K562 (cell line): ENCODE results near the gene FRRS1. TPM values are rescaled to one million over a fixed set of nuclear protein-coding genes. Genes with fewer than 3 reads are reported as not detected.

Source experiments
- ATAC-seq: fragments of 200-7000 bp; cut with Tn5 transposase; 3 replicates; pipeline ENCODE4 v1.9.1; 2020; ENCODE audit warnings: moderate library complexity
- BruUV-seq: library from RNA; stranded (reverse); fragments of 400-500 nt; replicated peaks from 2 replicates; lab custom pipeline; 2021; lab: Mats Ljungman, UMichigan
- CTCF ChIA-PET: fragments of 300-600 bp; formaldehyde crosslinking; extraction: SDS; loops from one replicate; lab custom pipeline; 2021; ENCODE audit warnings: low intra/inter-chr PET ratio; lab: Yijun Ruan, JAX
- POLR2A ChIA-PET: fragments of 300-600, 350-650 bp; sonication (Branson Sonifier 250); formaldehyde crosslinking; extraction: SDS; loops from one replicate; lab custom pipeline; 2021; ENCODE audit warnings: antibody characterized with exemption, inconsistent platforms; lab: Yijun Ruan, JAX
- DNase-seq, 4 experiments: peaks; one replicate each; pipeline versions ENCODE4 v3.0.0 to v3.0.0-alpha.2; 2011 to 2018; ENCODE audit warnings: low spot score in 3 of 4, mixed read lengths in 3 of 4; ENCODE audit errors: extremely low read depth in 1 of 4
- FAIRE-seq: peaks from 2 replicates; lab custom pipeline; 2011; peaks lifted over from hg19 to GRCh38; lab: Jason Lieb, UNC
- H2AFZ ChIP-seq: 2 replicates; pipeline ENCODE4 v1.6.0; 2011; ENCODE audit warnings: low read depth, low read length, control low read depth, inconsistent platforms
- H3K27ac ChIP-seq: fragments of 200-600 bp; 3 replicates; pipeline ENCODE4 v1.8.0; 2011; ENCODE audit warnings: low read depth, mild to moderate bottlenecking, control low read depth, inconsistent platforms, low read length, moderate library complexity, mixed read lengths; ENCODE audit errors: extremely low read depth
- H3K27me3 ChIP-seq, 2 experiments: fragments of 300-600 bp in 1 of 2; 2 replicates in 1 of 2; 3 replicates in 1 of 2; pipeline versions ENCODE4 v1.6.0 to v1.8.0; 2011; ENCODE audit warnings: inconsistent platforms in 2 of 2, low read length in 2 of 2, mild to moderate bottlenecking in 1 of 2, mixed read lengths in 1 of 2, moderate library complexity in 1 of 2; ENCODE audit not compliant: control insufficient read depth in 2 of 2, insufficient read depth in 2 of 2
- H3K36me3 ChIP-seq: fragments of 300-600 bp; 3 replicates; pipeline ENCODE4 v1.8.0; 2011; ENCODE audit warnings: mild to moderate bottlenecking, low read length, inconsistent platforms; ENCODE audit not compliant: control insufficient read depth, insufficient read depth
- H3K4me1 ChIP-seq, 2 experiments: fragments of 200-600 bp in 1 of 2; replicated peaks in 1 of 2; 2 replicates in 1 of 2; 3 replicates in 1 of 2; pipeline versions ENCODE4 v1.5.1 to v1.8.0; 2011; ENCODE audit warnings: inconsistent platforms in 2 of 2, low read length in 2 of 2, mild to moderate bottlenecking in 1 of 2, mixed read lengths in 1 of 2, moderate library complexity in 1 of 2; ENCODE audit not compliant: control insufficient read depth in 2 of 2, insufficient read depth in 2 of 2
- H3K4me2 ChIP-seq: 2 replicates; pipeline ENCODE4 v1.6.1; 2011; ENCODE audit warnings: low read length, control low read depth, inconsistent platforms, mixed read lengths; ENCODE audit not compliant: insufficient read depth
- H3K4me3 ChIP-seq: fragments of 200-600 bp; sonication (generic), shearing (Covaris generic); 2 replicates; pipeline ENCODE4 v1.5.1; 2016; ENCODE audit warnings: control low read depth, inconsistent platforms
- H3K79me2 ChIP-seq: fragments of 200-600 bp; 3 replicates; pipeline ENCODE4 v1.8.0; 2011; ENCODE audit warnings: low read length, inconsistent platforms; ENCODE audit not compliant: control insufficient read depth, insufficient read depth
- H3K9ac ChIP-seq, 2 experiments: 2 replicates each; pipeline versions ENCODE4 v1.6.0 to v1.6.1; 2011; ENCODE audit warnings: low read depth in 2 of 2, low read length in 2 of 2, control low read depth in 1 of 2, inconsistent platforms in 1 of 2, mild to moderate bottlenecking in 1 of 2, mixed read lengths in 1 of 2; ENCODE audit not compliant: insufficient read depth in 1 of 2
- H3K9me1 ChIP-seq: one replicate; pipeline ENCODE4 v1.6.0; 2011; ENCODE audit warnings: inconsistent platforms, mild to moderate bottlenecking, low read length, moderate library complexity; ENCODE audit not compliant: control insufficient read depth, insufficient read depth
- H3K9me3 ChIP-seq: replicated peaks from 2 replicates; pipeline ENCODE4 v1.5.1; 2011; ENCODE audit warnings: low read depth, low read length, inconsistent platforms; ENCODE audit not compliant: control insufficient read depth, insufficient read depth
- H4K20me1 ChIP-seq: replicated peaks from 2 replicates; pipeline ENCODE4 v1.6.1; 2011; ENCODE audit warnings: low read length, inconsistent platforms, mixed read lengths; ENCODE audit not compliant: control insufficient read depth, insufficient read depth
- ARID1B ChIP-seq: fragments of 450-650 bp; IDR thresholded peaks from 2 replicates; pipeline ENCODE4 v1.6.1; 2016; ENCODE audit warnings: antibody characterized with exemption, mild to moderate bottlenecking, inconsistent platforms
- CEBPB ChIP-seq: fragments of 450-650 bp; IDR thresholded peaks from 2 replicates; pipeline ENCODE4 v1.6.1; 2016; ENCODE audit warnings: missing genetic modification characterization, missing compliant biosample characterization
- CEBPG ChIP-seq, 3 experiments: fragments of 200-800 bp in 1 of 3; sonication (Bioruptor generic) in 1 of 3; sonication (generic) in 1 of 3; formaldehyde crosslinking in 1 of 3; IDR thresholded peaks in 2 of 3; conservative IDR thresholded peaks in 1 of 3; 2 replicates each; pipeline versions ENCODE4 v1.6.1 to v1.8.0; 2016 to 2022; ENCODE audit warnings: missing compliant biosample characterization in 2 of 3, missing genetic modification characterization in 2 of 3, mild to moderate bottlenecking in 1 of 3, missing genetic modification reagents in 1 of 3
- EP300 ChIP-seq: IDR thresholded peaks from 2 replicates; pipeline ENCODE4 v1.6.1; 2012; ENCODE audit warnings: low read length, improper control_type of control experiment
- HDAC6 ChIP-seq: IDR thresholded peaks from 2 replicates; pipeline ENCODE4 v1.6.1; 2012; ENCODE audit warnings: low read depth, mild to moderate bottlenecking, control low read depth, inconsistent platforms, low read length, moderate library complexity
- TAF1 ChIP-seq: IDR thresholded peaks from 2 replicates; pipeline ENCODE4 v1.6.1; 2011; ENCODE audit warnings: mild to moderate bottlenecking, low read length, moderate library complexity; ENCODE audit not compliant: insufficient read depth, control insufficient read depth, severe bottlenecking; ENCODE audit errors: extremely low read depth
- ZNF707 ChIP-seq: fragments of 250-450 bp; sonication (Bioruptor Pico); conservative IDR thresholded peaks from 2 replicates; pipeline ENCODE4 v1.8.0; 2022; ENCODE audit warnings: inconsistent platforms, mild to moderate bottlenecking, moderate library complexity
- WGBS: fragments of 100-300 bp; shearing (Covaris generic); methylation state at CpG from one replicate; pipeline ENCODE4 v1.1.6; 2016; ENCODE audit warnings: low coverage, mixed read lengths; ENCODE audit not compliant: insufficient coverage; ENCODE audit errors: missing lambda C conversion rate; 5-methylcytosine and 5-hydroxymethylcytosine counted together
- in situ Hi-C: fragments of 300-500 bp; cut with MboI; formaldehyde crosslinking; loops from 4 replicates; pipeline ENCODE4 v1.15.0; 2018; ENCODE audit warnings: inconsistent platforms, mixed read lengths
- intact Hi-C: fragments of 100-400 bp; cut with micrococcal nuclease; formaldehyde crosslinking; loops from 2 replicates; pipeline ENCODE4 v1.14.2; 2022
- polyA plus RNA-seq, 8 experiments: library from polyadenylated mRNA; depleted of rRNA in 4 of 8; stranded (reverse) in 5 of 8; unstranded in 3 of 8; fragments of >200 nt; fragmentation: Nextera tagmentation in 2 of 8; fragmentation: Illumina TruSeq in 1 of 8; extraction: Ambion mirVana in 2 of 8; extraction: Trizol in 1 of 8; gene quantifications; 2 replicates each; pipeline versions ENCODE4 v1.2.1 to v1.2.3, GENCODE V29; 2011 to 2014; ENCODE audit warnings: inconsistent platforms in 1 of 8, missing spikeins in 1 of 8
- total RNA-seq, 7 experiments: library from RNA; depleted of rRNA in 6 of 7; stranded (reverse); fragments of >200 nt in 6 of 7; fragmentation: Illumina TruSeq in 2 of 7; extraction: Trizol in 2 of 7; gene quantifications; 2 replicates each; pipeline versions ENCODE4 v1.2.1 to v1.2.3, GENCODE V29; 2011 to 2021; ENCODE audit warnings: low replicate concordance in 1 of 7
- TF ChIP-seq, protein P1 (sequence below): fragments of 150-350 bp; IDR thresholded peaks from 2 replicates; pipeline ENCODE4 v1.6.1; 2014; ENCODE audit warnings: low read depth, mild to moderate bottlenecking, low read length, borderline replicate concordance
- TF ChIP-seq, protein P2 (sequence below): fragments of 450-650 bp; formaldehyde crosslinking; IDR thresholded peaks from 2 replicates; pipeline ENCODE4 v1.4.0; 2020; ENCODE audit warnings: mild to moderate bottlenecking, moderate library complexity

The FRRS1 gene
- total and polyA plus RNA-seq, 9 of the 15 experiments (the other 6 are each of a cell fraction or from before 2014, with no cell fraction given): 0.87 to 54.0 (median 23.7) TPM

DNA sequence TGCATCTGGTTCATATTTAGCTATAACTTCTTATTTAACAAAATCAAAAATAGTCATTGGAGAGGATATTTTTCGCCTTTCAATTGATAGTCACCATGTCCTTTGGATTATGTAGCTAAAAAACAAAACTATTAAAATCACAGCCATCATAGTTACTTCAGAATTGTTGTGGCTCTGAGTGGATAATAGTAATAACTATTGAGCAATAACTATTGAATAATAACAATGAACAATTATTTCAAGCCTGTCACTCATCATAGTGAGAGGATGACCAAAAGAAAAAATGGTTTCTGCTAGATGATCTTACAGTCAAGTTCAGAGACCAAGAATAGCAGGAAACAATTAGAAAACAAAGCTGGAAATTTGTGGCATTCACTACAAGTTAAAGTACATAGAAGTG, 45.3 kb upstream of the FRRS1 start:
- Histone ChIP-seq H3K9me3 (no peaks in the 10 kb centered on the region; the same call in 1 of the 2 replicates), H3K79me2 (no peaks in the 10 kb centered on the region), H3K4me2 (no peak overlapping the region), H3K27ac (no peak overlapping the region), H3K4me1 (peaks cover 0 to 11% of the 10 kb centered on the region in 2 experiments; a peak in 2 of 5 replicates), H2AFZ (0 out of 2 replicates have a peak overlapping the region, but pooled peaks have one; percentile 23), H3K9ac (no peak overlapping the region), H3K27me3 (no peaks in the 10 kb centered on the region), H4K20me1 (no peaks in the 10 kb centered on the region), H3K4me3 (no peak overlapping the region), H3K36me3 (no peaks in the 10 kb centered on the region), H3K9me1 (no peaks in the 10 kb centered on the region)
- in situ Hi-C loops: loop anchor here (5.0 kb wide), 1 partner anchor 226 kb away; a partner anchor contains a TSS
- ATAC-seq (no peak), DNase-seq (no peak), FAIRE-seq (no peak)
- no TSS peak for BruUV-seq
- ChIA-PET CTCF (interaction anchor here (0.7 kb wide), 1 partner anchor 259 kb away, joined by 3 read pairs; no protein-coding TSS in a partner anchor), POLR2A (interaction anchor here (1.2 kb wide), 1 partner anchor 16 kb away, joined by 7 read pairs; no protein-coding TSS in a partner anchor)
- intact Hi-C loops: no loop called here
- TF ChIP-seq ZNF707 (CRISPR knock-in tag): no peak
- peak; percentile 65 for TF ChIP-seq CEBPB (tag)
- TF ChIP-seq CEBPG (CRISPR knock-in tag; IDR thresholded peaks at IDR 0.05): no peak
- TF ChIP-seq CEBPG (tag; conservative IDR thresholded peaks at IDR 0.05 in 1 of 2, IDR thresholded peaks at IDR 0.05 in 1 of 2): peak; percentile 52 to 79
- 60% methylated on average over 1 of the region's 1 CpG for WGBS

DNA sequence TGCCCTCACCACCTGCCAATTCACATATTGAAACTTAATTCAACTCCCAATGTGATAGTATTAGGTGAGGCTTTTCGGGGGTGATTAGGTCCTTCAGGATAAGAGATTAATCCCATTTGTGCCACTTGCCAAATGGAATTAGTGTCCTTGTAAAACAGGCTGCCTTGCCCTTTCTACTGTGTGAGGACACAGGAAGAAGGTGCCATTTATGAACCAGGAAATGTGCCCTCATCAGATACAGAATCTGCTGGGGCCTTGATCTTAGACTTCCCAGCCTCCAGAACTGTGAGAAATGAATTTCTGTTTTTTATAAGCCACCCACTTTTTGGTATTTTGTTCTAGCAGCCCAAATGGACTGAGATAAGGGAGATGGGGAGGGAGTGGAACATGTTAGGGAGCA, 44.6 kb upstream of the FRRS1 start:
- Histone ChIP-seq H3K9ac (no peak overlapping the region), H4K20me1 (no peaks in the 10 kb centered on the region), H3K36me3 (no peaks in the 10 kb centered on the region), H3K27me3 (no peaks in the 10 kb centered on the region), H3K27ac (no peak overlapping the region), H3K4me3 (no peak overlapping the region), H3K9me1 (no peaks in the 10 kb centered on the region), H3K4me1 (peaks cover 0 to 11% of the 10 kb centered on the region in 2 experiments; a peak in 2 of 5 replicates), H2AFZ (peak overlapping the region; percentile 23), H3K4me2 (no peak overlapping the region), H3K9me3 (no peaks in the 10 kb centered on the region; the same call in 1 of the 2 replicates), H3K79me2 (no peaks in the 10 kb centered on the region)
- BruUV-seq: no TSS peak
- POLR2A ChIA-PET: interaction anchor here (1.2 kb wide), 1 partner anchor 17 kb away, joined by 7 read pairs; no protein-coding TSS in a partner anchor
- CTCF ChIA-PET: no interaction called here
- intact Hi-C loops (no loop called here), in situ Hi-C loops (loop anchor here (5.0 kb wide), 1 partner anchor 226 kb away; a partner anchor contains a TSS)
- FAIRE-seq: no peak
- no peak for ATAC-seq
- 28% methylated on average over 1 of the region's 1 CpG for WGBS
- no peak for DNase-seq
- no peak for TF ChIP-seq EP300
- no peak for TF ChIP-seq TAF1
- TF ChIP-seq ARID1B: no peak
- TF ChIP-seq, protein P1, sequence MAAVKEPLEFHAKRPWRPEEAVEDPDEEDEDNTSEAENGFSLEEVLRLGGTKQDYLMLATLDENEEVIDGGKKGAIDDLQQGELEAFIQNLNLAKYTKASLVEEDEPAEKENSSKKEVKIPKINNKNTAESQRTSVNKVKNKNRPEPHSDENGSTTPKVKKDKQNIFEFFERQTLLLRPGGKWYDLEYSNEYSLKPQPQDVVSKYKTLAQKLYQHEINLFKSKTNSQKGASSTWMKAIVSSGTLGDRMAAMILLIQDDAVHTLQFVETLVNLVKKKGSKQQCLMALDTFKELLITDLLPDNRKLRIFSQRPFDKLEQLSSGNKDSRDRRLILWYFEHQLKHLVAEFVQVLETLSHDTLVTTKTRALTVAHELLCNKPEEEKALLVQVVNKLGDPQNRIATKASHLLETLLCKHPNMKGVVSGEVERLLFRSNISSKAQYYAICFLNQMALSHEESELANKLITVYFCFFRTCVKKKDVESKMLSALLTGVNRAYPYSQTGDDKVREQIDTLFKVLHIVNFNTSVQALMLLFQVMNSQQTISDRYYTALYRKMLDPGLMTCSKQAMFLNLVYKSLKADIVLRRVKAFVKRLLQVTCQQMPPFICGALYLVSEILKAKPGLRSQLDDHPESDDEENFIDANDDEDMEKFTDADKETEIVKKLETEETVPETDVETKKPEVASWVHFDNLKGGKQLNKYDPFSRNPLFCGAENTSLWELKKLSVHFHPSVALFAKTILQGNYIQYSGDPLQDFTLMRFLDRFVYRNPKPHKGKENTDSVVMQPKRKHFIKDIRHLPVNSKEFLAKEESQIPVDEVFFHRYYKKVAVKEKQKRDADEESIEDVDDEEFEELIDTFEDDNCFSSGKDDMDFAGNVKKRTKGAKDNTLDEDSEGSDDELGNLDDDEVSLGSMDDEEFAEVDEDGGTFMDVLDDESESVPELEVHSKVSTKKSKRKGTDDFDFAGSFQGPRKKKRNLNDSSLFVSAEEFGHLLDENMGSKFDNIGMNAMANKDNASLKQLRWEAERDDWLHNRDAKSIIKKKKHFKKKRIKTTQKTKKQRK: no peak
- no peak for TF ChIP-seq HDAC6
- TF ChIP-seq, protein P2, sequence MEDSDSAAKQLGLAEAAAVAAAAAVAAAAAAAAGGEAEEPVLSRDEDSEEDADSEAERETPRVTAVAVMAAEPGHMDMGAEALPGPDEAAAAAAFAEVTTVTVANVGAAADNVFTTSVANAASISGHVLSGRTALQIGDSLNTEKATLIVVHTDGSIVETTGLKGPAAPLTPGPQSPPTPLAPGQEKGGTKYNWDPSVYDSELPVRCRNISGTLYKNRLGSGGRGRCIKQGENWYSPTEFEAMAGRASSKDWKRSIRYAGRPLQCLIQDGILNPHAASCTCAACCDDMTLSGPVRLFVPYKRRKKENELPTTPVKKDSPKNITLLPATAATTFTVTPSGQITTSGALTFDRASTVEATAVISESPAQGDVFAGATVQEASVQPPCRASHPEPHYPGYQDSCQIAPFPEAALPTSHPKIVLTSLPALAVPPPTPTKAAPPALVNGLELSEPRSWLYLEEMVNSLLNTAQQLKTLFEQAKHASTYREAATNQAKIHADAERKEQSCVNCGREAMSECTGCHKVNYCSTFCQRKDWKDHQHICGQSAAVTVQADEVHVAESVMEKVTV (CRISPR knock-in tag): no peak
